GM19351 (cell line): ENCODE results near the gene MAGI2.
"Not testable (repeated sequence)": the region's sequence is repeated elsewhere in the genome, so short reads cannot be mapped to it uniquely, and the experiment has no call there.

Experiments used
- ATAC-seq: cut with Tn5 transposase; IDR thresholded peaks from one replicate; pipeline ENCODE4 v1.9.1; 2021; ENCODE audit warnings: mild to moderate bottlenecking, moderate library complexity; ENCODE audit not compliant: unreplicated experiment

MAGI2 gene

GRCh38 chr7:78587443-78588044, 865.9 kb downstream of the MAGI2 start:
- ATAC-seq, result no peak

- no peak for ATAC-seq
Measured at GRCh38 chr7:78585980-78586379, 867.5 kb downstream of the MAGI2 start.

- ATAC-seq, result no peak
Measured at GRCh38 chr7:78578686-78579085, 874.8 kb downstream of the MAGI2 start.

- ATAC-seq, result not testable (repeated sequence)
Measured at GRCh38 chr7:78577174-78577952, 876.1 kb downstream of the MAGI2 start.

GRCh38 chr7:78576236-78576635, 877.2 kb downstream of the MAGI2 start:
- ATAC-seq, result no peak

- no peak for ATAC-seq
Measured at GRCh38 chr7:78571292-78571691, 882.2 kb downstream of the MAGI2 start.

GRCh38 chr7:78568690-78569089, 884.8 kb downstream of the MAGI2 start:
- ATAC-seq, result no peak

- ATAC-seq, result no peak
Measured at GRCh38 chr7:78567836-78568235, 885.6 kb downstream of the MAGI2 start.

- no peak for ATAC-seq
Measured at GRCh38 chr7:78565784-78566183, 887.7 kb downstream of the MAGI2 start.

GRCh38 chr7:78563191-78563590, 890.3 kb downstream of the MAGI2 start:
- ATAC-seq, result no peak

- ATAC-seq, result no peak
Measured at GRCh38 chr7:78562191-78562590, 891.3 kb downstream of the MAGI2 start.

GRCh38 chr7:78558566-78558965, 894.9 kb downstream of the MAGI2 start:
- no peak for ATAC-seq

GRCh38 chr7:78543976-78544375, 909.5 kb downstream of the MAGI2 start:
- ATAC-seq, result no peak

GRCh38 chr7:78542981-78543380, 910.5 kb downstream of the MAGI2 start:
- no peak for ATAC-seq

GRCh38 chr7:78542541-78542940, 910.9 kb downstream of the MAGI2 start:
- no peak for ATAC-seq

- ATAC-seq, result no peak
Measured at GRCh38 chr7:78539825-78540224, 913.6 kb downstream of the MAGI2 start.

GRCh38 chr7:78535655-78536054, 917.8 kb downstream of the MAGI2 start:
- ATAC-seq, result no peak

GRCh38 chr7:78530351-78530750, 923.1 kb downstream of the MAGI2 start:
- no peak for ATAC-seq

- no peak for ATAC-seq
Measured at GRCh38 chr7:78529392-78529791, 924.1 kb downstream of the MAGI2 start.

- ATAC-seq, result no peak
Measured at GRCh38 chr7:78528964-78529363, 924.5 kb downstream of the MAGI2 start.

- ATAC-seq, result no peak
Measured at GRCh38 chr7:78523930-78524329, 929.5 kb downstream of the MAGI2 start.

- ATAC-seq, result no peak
Measured at GRCh38 chr7:78521961-78522360, 931.5 kb downstream of the MAGI2 start.

GRCh38 chr7:78516450-78516849, 937.0 kb downstream of the MAGI2 start:
- no peak for ATAC-seq
